Amniotic epithelial cell (primary cell): Measurements from ENCODE around the gene CYFIP1.

Source experiments
- DNase-seq: peaks from one replicate; pipeline ENCODE4 v3.0.0-alpha.2; 2010; ENCODE audit warnings: low read depth

CYFIP1 gene

DNA sequence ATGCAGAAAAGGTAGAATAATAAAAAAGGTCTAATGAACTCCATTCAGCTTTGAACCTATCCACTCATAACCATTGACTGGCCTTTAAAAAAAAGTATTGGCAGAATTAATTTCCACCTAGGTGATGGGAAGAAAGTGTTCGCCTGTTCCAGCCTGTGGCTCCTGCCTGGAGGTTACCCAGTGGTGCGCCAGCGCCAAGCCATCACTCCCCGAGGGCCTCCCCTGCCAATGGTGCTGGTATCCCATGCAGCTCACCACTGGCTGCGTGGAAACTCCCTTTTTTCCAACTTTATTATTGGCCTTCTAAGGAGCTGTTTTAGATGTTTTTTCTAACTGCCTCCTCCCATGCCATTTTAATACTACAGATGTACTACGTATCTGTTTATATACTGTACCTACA lies 112.3 kb downstream of the CYFIP1 start:
- no peak for DNase-seq

GRCh38 chr15:22866079-22866478 lies 114.1 kb downstream of the CYFIP1 start:
- DNase-seq = peak; percentile 98

GRCh38 chr15:22863356-22863755 lies 116.8 kb downstream of the CYFIP1 start:
- DNase-seq = no peak

GRCh38 chr15:22861161-22861560 lies 119.0 kb downstream of the CYFIP1 start:
- no peak for DNase-seq

- no peak for DNase-seq
These were observed 123.5 kb downstream of the CYFIP1 start for GRCh38 chr15:22856659-22857058.

- DNase-seq = peak; percentile 21
These were observed 124.4 kb downstream of the CYFIP1 start for GRCh38 chr15:22855791-22856190.

GRCh38 chr15:22851513-22851912 lies 128.7 kb downstream of the CYFIP1 start:
- no peak for DNase-seq

DNA sequence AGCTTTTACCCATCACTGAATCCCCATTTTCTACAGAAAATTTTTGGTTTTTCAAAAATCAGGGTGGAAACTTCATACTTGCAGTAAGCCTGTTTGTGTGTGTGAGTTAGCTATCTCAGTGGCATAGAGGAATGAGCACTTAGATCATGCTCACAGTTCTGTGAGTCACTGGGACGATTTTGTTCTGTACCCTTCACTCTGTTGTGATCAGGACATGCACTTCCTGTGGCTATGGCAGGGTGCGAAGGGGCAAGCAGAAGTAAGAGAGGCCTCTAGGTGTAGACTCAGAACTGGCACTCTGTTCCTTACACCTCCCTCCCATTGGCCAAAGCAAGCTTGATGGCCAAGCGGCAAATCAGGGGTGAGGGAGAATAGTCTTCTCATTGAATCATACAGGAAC lies 130.1 kb downstream of the CYFIP1 start:
- peak; percentile 35 for DNase-seq

- DNase-seq = no peak
These were observed 134.1 kb downstream of the CYFIP1 start for GRCh38 chr15:22846073-22846472.

DNA sequence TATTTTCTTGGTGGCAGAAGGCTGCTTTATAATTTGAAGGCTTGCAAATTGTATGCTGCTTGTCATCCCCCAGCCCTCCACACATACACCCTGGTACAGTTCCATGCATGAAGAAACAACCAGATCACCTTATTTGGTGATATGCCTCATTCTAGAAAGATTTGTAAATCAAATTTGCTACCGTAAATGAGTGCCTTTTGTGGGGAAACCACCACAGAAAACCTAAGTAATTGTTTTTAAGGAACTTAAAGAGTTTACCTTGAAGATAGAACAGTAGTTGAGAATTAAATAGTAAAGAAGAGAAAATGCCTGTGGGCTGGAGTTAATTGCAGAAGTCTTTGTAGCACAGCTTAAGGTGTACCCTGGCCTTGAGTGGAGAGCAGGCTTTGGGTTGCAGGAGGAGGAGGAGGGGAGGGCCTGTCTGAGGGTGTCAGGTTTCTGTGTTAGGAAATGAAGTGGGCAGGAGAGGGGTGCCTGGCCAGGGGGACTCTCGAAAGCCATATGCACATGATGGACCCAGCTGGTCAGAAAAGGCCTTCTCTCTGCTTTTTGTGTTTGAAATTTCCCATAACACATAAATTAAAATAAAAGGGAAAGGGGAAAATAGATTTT lies 134.8 kb downstream of the CYFIP1 start:
- DNase-seq = peak; percentile 47

- DNase-seq = no peak
These were observed 135.5 kb downstream of the CYFIP1 start for GRCh38 chr15:22844421-22845288.

DNA sequence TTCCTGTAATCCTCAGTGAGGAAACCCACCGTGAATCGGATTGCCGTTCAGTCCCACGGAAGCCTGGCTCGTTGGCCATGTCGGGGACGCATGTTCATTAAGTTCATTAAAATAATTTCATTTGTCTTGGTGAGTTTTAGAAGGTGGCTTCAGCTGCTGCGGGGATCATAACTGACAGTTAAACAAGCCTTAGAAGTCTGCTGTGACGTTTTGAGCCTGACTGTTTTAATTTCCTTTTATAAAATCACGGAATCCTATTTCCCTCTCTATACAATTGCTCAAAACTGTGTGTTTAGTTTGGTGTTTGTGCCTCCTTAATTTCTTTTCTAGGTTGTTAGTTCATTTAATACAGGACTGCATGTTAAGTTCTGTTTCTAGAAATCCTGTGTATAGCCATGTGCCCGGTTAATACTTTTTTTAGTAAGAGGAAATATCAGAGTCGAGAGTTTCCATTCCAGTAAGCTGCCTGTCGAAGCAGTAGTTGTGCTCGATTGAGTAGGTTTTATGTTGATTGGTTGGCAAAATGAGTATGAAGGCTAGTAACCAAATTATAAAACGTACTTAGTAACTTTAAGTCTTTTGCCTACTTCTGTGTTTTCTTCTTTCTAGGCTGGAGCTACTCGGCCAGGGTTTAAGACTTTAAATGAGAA lies 141.0 kb downstream of the CYFIP1 start:
- no peak for DNase-seq

DNA sequence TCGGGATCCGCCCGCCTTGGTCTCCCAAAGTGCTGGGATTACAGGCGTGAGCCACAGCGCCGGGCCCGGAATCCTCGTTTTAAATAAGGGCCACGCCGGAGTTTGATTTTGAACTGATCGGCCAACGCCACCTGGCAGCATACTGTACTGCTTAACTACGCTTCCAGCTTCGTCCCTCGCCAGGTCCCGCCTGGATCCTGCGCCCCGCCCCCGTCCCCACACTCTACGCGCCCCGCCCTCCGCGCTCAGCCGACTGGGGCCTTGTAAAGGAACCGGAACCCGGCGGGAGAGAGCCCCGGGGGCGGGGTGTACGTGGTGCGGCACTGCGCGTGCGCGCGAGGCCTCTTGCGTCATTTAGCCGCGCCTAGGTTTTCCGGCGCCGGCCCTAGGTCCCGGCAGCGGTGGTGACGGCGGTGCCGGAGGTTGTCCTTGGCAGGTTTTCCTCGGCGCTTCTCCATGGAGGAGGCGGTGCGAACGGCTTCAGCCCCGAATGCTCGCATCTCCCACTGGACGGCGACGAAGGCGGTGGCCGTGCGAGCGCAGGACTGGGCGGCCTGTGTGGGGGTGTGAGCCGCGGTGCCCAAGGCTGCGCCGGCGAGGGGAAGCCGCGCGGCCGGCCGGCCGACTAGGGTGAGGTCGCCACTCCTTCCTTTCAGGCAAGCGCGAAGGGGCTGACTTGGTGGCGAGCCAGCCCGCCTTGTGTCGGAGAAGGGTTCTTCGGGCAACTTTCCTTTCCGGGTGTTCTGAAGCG lies 141.7 kb downstream of the CYFIP1 start, which contains the start of gene NIPA2:
Gene NIPA2, plus strand, starts transcription at position 375 of the 751 bp plus-strand sequence. CDS start 13,066 bp downstream, outside the sequence.
- DNase-seq = peak; percentile 94

DNA sequence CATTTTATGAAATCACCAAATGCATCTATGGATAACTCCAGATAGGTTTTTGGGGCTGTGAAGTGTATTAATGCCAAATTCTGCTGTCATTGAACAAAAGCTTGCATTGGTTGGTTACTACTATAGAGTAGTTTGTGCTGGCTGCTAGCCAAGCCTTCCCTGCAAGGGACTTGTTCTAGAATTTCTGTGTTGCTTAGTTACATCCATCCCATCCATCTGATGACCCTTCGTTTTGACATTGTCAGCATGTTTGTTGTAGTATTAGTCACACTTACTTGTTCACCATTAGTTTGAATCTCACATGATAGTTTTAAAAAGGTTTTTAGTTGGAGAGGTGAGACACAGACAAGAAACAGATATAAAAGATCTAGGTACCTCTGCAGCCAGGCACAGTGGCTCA lies 148.7 kb downstream of the CYFIP1 start:
- DNase-seq = no peak

GRCh38 chr15:22827125-22827524 lies 153.0 kb downstream of the CYFIP1 start:
- DNase-seq = no peak

GRCh38 chr15:22823495-22824128 lies 156.6 kb downstream of the CYFIP1 start:
- no peak for DNase-seq

DNA sequence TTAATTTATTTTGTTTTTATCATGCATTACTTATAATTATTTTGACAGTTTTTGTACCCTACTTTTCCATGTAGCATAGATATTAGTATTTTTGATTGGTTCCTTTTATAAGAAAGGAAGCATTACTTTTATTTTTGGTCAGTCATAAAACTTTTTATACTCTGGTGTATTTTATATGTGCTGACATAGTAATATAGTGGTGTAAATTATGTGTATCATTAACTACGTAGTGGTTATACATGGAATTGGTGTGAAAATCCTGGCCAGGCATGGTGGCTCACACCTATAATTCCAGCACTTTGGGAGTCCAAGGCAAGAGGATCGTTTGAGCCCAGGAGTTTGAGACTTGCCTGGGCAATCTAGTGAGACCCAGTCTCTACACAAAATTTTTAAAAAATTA lies 160.5 kb downstream of the CYFIP1 start:
- no peak for DNase-seq
